GM12878 (cell line): ENCODE measurements around the gene EIF2D. TPM values are rescaled to one million over a fixed set of nuclear protein-coding genes. Genes with fewer than 3 reads are reported as not detected.

Experiments used
- BCL11A ChIP-seq: IDR thresholded peaks from 2 replicates; pipeline ENCODE4 v1.6.1; 2011; ENCODE audit warnings: low read depth, low read length
- CBX3 ChIP-seq: fragments of 200-600 bp; sonication (generic); IDR thresholded peaks from 2 replicates; pipeline ENCODE4 v1.6.1; 2016; ENCODE audit warnings: low read depth, borderline replicate concordance
- ETV6 ChIP-seq, 2 experiments: fragments of 450-650 bp in 1 of 2; IDR thresholded peaks in 1 of 2; conservative IDR thresholded peaks in 1 of 2; 2 replicates each; pipeline ENCODE4 v1.6.1; 2014; ENCODE audit warnings: antibody characterized with exemption in 1 of 2, borderline replicate concordance in 1 of 2, low read depth in 1 of 2, mild to moderate bottlenecking in 1 of 2, moderate library complexity in 1 of 2
- FOXM1 ChIP-seq: IDR thresholded peaks from 2 replicates; pipeline ENCODE4 v1.6.1; 2012; ENCODE audit warnings: low read depth, mild to moderate bottlenecking, inconsistent platforms, low read length, moderate library complexity
- JUND ChIP-seq: IDR thresholded peaks from 2 replicates; pipeline ENCODE4 v1.6.1; 2012; ENCODE audit warnings: low read depth, mild to moderate bottlenecking, low read length, improper control_type of control experiment, moderate library complexity
- KDM1A ChIP-seq: fragments of 200-600 bp; sonication (generic); IDR thresholded peaks from 2 replicates; pipeline ENCODE4 v1.6.1; 2016; ENCODE audit warnings: borderline replicate concordance
- MYB ChIP-seq: fragments of 150-350 bp; IDR thresholded peaks from 2 replicates; pipeline ENCODE4 v1.6.1; 2014; ENCODE audit warnings: mild to moderate bottlenecking, low read depth, low read length, borderline replicate concordance
- MYC ChIP-seq: IDR thresholded peaks from 2 replicates; pipeline ENCODE4 v1.6.1; 2011; ENCODE audit warnings: mild to moderate bottlenecking, low read length, moderate library complexity, inconsistent platforms; ENCODE audit not compliant: insufficient read depth, insufficient replicate concordance, insufficient read length, severe bottlenecking
- NFXL1 ChIP-seq: fragments of 450-650 bp; IDR thresholded peaks from 2 replicates; pipeline ENCODE4 v1.6.1; 2017; ENCODE audit warnings: antibody characterized with exemption, mild to moderate bottlenecking, borderline replicate concordance
- NR2F1 ChIP-seq: fragments of 450-650 bp; conservative IDR thresholded peaks from 2 replicates; pipeline ENCODE4 v1.6.1; 2017; ENCODE audit warnings: mild to moderate bottlenecking
- POLR2AphosphoS5 ChIP-seq: IDR thresholded peaks from 2 replicates; pipeline ENCODE4 v1.6.1; 2011; ENCODE audit warnings: mild to moderate bottlenecking, low read length, inconsistent platforms
- SMAD1 ChIP-seq: fragments of 450-650 bp; IDR thresholded peaks from 2 replicates; pipeline ENCODE4 v1.6.1; 2018; ENCODE audit warnings: mild to moderate bottlenecking, low read depth; ENCODE audit not compliant: partially characterized antibody
- SP1 ChIP-seq: IDR thresholded peaks from one replicate; pipeline ENCODE4 v1.6.1; 2011; ENCODE audit warnings: low read depth, low read length
- SPI1 ChIP-seq: IDR thresholded peaks from 2 replicates; pipeline ENCODE4 v1.6.1; 2011; ENCODE audit warnings: low read depth, mild to moderate bottlenecking, low read length, moderate library complexity, borderline replicate concordance; ENCODE audit not compliant: insufficient read depth
- STAT1 ChIP-seq: fragments of 450-650 bp; conservative IDR thresholded peaks from 2 replicates; pipeline ENCODE4 v1.6.1; 2014; ENCODE audit warnings: antibody characterized with exemption, mild to moderate bottlenecking
- SUPT20H ChIP-seq: IDR thresholded peaks from 2 replicates; pipeline ENCODE4 v1.6.1; 2011; ENCODE audit warnings: low read depth, mild to moderate bottlenecking, low read length, moderate library complexity, borderline replicate concordance; ENCODE audit not compliant: control insufficient read depth
- TBL1XR1 ChIP-seq: IDR thresholded peaks from 2 replicates; pipeline ENCODE4 v1.6.1; 2012; ENCODE audit warnings: low read depth, low read length, improper control_type of control experiment
- TCF12 ChIP-seq: IDR thresholded peaks from 2 replicates; pipeline ENCODE4 v1.6.1; 2011; ENCODE audit warnings: low read depth, mild to moderate bottlenecking, low read length
- TCF7 ChIP-seq: IDR thresholded peaks from 2 replicates; pipeline ENCODE4 v1.6.1; 2014; ENCODE audit warnings: antibody characterized with exemption, borderline replicate concordance
- ZNF24 ChIP-seq: fragments of 450-650 bp; IDR thresholded peaks from 2 replicates; pipeline ENCODE4 v1.6.1; 2017; ENCODE audit warnings: antibody characterized with exemption, mild to moderate bottlenecking
- polyA plus RNA-seq, 11 experiments: library from polyadenylated mRNA; depleted of rRNA in 4 of 11; unstranded in 6 of 11; stranded (reverse) in 5 of 11; fragments of >200 nt; fragmentation: Nextera tagmentation in 4 of 11; fragmentation: Illumina TruSeq in 1 of 11; extraction: Ambion mirVana in 4 of 11; extraction: Trizol in 1 of 11; gene quantifications; 1 replicate in 1 of 11; 2 replicates in 10 of 11; pipeline versions ENCODE4 v1.2.1 to v1.2.3, GENCODE V29; 2011 to 2016; ENCODE audit warnings: inconsistent platforms in 2 of 11, missing spikeins in 2 of 11, low read depth in 1 of 11
- total RNA-seq, 4 experiments: library from RNA; depleted of rRNA in 3 of 4; stranded (reverse); fragments of >200 nt in 3 of 4; fragmentation: Illumina TruSeq in 1 of 4; extraction: Trizol in 1 of 4; gene quantifications; 2 replicates each; pipeline versions ENCODE4 v1.2.1 to v1.2.3, GENCODE V29; 2013 to 2021
- TF ChIP-seq, protein P1 (sequence below), 3 experiments: IDR thresholded peaks in 2 of 3; conservative IDR thresholded peaks in 1 of 3; 2 replicates each; pipeline ENCODE4 v1.5.1; 2011; ENCODE audit warnings: low read depth in 3 of 3, low read length in 3 of 3, mild to moderate bottlenecking in 3 of 3, control low read depth in 2 of 3, moderate library complexity in 2 of 3, inconsistent platforms in 1 of 3, mixed read lengths in 1 of 3; ENCODE audit not compliant: control insufficient read depth in 2 of 3, insufficient read depth in 1 of 3; ENCODE audit errors: extremely low read depth in 1 of 3
- TF ChIP-seq, protein P2 (sequence below): fragments of 450-650 bp; IDR thresholded peaks from 2 replicates; pipeline ENCODE4 v1.6.1; 2017; ENCODE audit warnings: borderline replicate concordance
- TF ChIP-seq, protein P3 (sequence below): fragments of 450-650 bp; IDR thresholded peaks from 2 replicates; pipeline ENCODE4 v1.6.1; 2017; ENCODE audit warnings: mild to moderate bottlenecking

The EIF2D gene
- total and polyA plus RNA-seq, 10 of the 15 experiments (the other 5 are each of a cell fraction or from before 2014, with no cell fraction given), result 65.2 to 133 (median 79.0) TPM

DNA sequence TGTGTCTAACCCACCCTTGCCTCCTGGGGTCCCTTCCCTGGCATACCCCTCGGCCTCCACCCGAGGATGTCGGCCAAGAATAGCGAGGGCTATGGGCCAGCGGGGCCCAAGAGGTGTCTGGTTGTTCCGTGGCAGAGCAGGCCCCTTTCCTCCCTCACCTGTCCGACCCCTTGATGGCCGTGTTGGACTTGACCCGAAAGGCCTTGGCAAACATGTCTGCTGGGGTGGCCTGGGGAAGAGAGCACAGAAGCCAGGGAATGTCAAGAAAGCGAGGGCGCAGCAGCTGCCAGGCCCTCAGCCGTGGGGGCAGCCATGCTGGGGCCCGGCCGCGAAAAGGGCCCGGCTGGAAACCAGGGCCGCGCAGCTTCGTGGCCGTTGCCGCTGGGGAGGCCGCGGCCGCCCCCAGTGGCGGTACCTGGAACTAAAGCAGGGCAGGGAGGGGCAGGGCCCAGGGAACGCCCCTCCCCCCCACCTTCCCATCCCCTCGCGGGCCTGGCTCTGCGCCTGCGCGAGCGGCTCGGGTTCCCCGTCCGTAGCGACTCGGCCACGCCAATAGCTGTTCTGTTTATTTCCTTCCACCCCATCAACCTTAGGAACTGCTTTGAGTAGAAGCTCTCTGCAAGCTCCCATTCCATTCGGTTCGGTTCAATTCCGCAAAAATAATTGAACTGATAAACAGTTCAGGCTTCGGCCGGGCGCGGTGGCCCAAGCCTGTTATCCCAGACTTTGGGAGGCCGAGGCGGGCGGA lies at the start of gene EIF2D (continued):
- TF ChIP-seq SMAD1 (peak; percentile 28), CBX3 (no peak), ETV6 (conservative IDR thresholded peaks at IDR 0.05 in 1 of 2, IDR thresholded peaks at IDR 0.05 in 1 of 2; ENCODE audit: borderline replicate concordance in 1 of 2, low read depth in 1 of 2) (peak in 1 of 2 experiments; percentile 60; a peak in 1 of 4 replicates), JUND (no peak), SP1 (peak; percentile 83), POLR2AphosphoS5 (peak; percentile 91), NFXL1 (no peak), SUPT20H (no peak), SPI1 (no peak), MYB (0 out of 2 replicates have a peak, but pooled peaks have one; percentile 64), KDM1A (no peak), TBL1XR1 (peak; percentile 80; the same call in 1 of the 2 replicates), FOXM1 (peak; percentile 64; the same call in 1 of the 2 replicates), ZNF24 (peak; percentile 84), TCF12 (peak; percentile 88), TCF7 (no peak), BCL11A (0 out of 2 replicates have a peak, but pooled peaks have one; percentile 48), STAT1 (peak; percentile 98; the same call in 1 of the 2 replicates), NR2F1 (0 out of 2 replicates have a peak, but pooled peaks have one; percentile 61), MYC (peak; percentile 78)
- TF ChIP-seq, protein P1, sequence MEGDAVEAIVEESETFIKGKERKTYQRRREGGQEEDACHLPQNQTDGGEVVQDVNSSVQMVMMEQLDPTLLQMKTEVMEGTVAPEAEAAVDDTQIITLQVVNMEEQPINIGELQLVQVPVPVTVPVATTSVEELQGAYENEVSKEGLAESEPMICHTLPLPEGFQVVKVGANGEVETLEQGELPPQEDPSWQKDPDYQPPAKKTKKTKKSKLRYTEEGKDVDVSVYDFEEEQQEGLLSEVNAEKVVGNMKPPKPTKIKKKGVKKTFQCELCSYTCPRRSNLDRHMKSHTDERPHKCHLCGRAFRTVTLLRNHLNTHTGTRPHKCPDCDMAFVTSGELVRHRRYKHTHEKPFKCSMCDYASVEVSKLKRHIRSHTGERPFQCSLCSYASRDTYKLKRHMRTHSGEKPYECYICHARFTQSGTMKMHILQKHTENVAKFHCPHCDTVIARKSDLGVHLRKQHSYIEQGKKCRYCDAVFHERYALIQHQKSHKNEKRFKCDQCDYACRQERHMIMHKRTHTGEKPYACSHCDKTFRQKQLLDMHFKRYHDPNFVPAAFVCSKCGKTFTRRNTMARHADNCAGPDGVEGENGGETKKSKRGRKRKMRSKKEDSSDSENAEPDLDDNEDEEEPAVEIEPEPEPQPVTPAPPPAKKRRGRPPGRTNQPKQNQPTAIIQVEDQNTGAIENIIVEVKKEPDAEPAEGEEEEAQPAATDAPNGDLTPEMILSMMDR (IDR thresholded peaks at IDR 0.05 in 2 of 3, conservative IDR thresholded peaks at IDR 0.05 in 1 of 3; ENCODE audit: control insufficient read depth in 2 of 3, extremely low read depth in 1 of 3, insufficient read depth in 1 of 3, low read depth in 3 of 3, low read length in 3 of 3), result peak; percentile 96 to 99 (median 98); a peak in 5 of 6 replicates
- TF ChIP-seq, protein P2, sequence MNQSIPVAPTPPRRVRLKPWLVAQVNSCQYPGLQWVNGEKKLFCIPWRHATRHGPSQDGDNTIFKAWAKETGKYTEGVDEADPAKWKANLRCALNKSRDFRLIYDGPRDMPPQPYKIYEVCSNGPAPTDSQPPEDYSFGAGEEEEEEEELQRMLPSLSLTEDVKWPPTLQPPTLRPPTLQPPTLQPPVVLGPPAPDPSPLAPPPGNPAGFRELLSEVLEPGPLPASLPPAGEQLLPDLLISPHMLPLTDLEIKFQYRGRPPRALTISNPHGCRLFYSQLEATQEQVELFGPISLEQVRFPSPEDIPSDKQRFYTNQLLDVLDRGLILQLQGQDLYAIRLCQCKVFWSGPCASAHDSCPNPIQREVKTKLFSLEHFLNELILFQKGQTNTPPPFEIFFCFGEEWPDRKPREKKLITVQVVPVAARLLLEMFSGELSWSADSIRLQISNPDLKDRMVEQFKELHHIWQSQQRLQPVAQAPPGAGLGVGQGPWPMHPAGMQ, result no peak
- TF ChIP-seq, protein P3, sequence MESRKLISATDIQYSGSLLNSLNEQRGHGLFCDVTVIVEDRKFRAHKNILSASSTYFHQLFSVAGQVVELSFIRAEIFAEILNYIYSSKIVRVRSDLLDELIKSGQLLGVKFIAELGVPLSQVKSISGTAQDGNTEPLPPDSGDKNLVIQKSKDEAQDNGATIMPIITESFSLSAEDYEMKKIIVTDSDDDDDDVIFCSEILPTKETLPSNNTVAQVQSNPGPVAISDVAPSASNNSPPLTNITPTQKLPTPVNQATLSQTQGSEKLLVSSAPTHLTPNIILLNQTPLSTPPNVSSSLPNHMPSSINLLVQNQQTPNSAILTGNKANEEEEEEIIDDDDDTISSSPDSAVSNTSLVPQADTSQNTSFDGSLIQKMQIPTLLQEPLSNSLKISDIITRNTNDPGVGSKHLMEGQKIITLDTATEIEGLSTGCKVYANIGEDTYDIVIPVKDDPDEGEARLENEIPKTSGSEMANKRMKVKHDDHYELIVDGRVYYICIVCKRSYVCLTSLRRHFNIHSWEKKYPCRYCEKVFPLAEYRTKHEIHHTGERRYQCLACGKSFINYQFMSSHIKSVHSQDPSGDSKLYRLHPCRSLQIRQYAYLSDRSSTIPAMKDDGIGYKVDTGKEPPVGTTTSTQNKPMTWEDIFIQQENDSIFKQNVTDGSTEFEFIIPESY, result 0 out of 2 replicates have a peak, but pooled peaks have one; percentile 46
